ENCODE data around the gene PSMD6.

GRCh38 chr3:64046592-64046991, 23.3 kb upstream of the PSMD6 start:
- TF ChIP-seq, protein P1, sequence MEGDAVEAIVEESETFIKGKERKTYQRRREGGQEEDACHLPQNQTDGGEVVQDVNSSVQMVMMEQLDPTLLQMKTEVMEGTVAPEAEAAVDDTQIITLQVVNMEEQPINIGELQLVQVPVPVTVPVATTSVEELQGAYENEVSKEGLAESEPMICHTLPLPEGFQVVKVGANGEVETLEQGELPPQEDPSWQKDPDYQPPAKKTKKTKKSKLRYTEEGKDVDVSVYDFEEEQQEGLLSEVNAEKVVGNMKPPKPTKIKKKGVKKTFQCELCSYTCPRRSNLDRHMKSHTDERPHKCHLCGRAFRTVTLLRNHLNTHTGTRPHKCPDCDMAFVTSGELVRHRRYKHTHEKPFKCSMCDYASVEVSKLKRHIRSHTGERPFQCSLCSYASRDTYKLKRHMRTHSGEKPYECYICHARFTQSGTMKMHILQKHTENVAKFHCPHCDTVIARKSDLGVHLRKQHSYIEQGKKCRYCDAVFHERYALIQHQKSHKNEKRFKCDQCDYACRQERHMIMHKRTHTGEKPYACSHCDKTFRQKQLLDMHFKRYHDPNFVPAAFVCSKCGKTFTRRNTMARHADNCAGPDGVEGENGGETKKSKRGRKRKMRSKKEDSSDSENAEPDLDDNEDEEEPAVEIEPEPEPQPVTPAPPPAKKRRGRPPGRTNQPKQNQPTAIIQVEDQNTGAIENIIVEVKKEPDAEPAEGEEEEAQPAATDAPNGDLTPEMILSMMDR (IDR thresholded peaks at IDR 0.05; ENCODE audit: poor library complexity), result no peak
- no peak for TF ChIP-seq EZH2phosphoT487 (IDR thresholded peaks at IDR 0.05; ENCODE audit: low read depth, severe bottlenecking, unreplicated experiment)
